OCI-LY7 (cell line): ENCODE measurements around the gene TAF4. TPM values are rescaled to one million over a fixed set of nuclear protein-coding genes. Genes with fewer than 3 reads are reported as not detected.

ENCODE experiments used
- BruUV-seq: library from RNA; stranded (reverse); fragments of 400-500 nt; replicated peaks from 2 replicates; lab custom pipeline; 2021; lab: Mats Ljungman, UMichigan
- CTCF ChIA-PET: fragments of 300-600 bp; sonication (Branson Sonifier 250); formaldehyde crosslinking; loops from one replicate; lab custom pipeline; 2022; ENCODE audit warnings: antibody characterized with exemption; ENCODE audit not compliant: unreplicated experiment; lab: Charles Lee
- POLR2A ChIA-PET: fragments of 300-600 bp; sonication (Branson Sonifier 250); formaldehyde crosslinking; loops from one replicate; lab custom pipeline; 2022; ENCODE audit warnings: antibody characterized with exemption; lab: Charles Lee
- DNase-seq: peaks from one replicate; pipeline ENCODE4 v3.0.0-alpha.2; 2015; ENCODE audit warnings: low spot score
- H2AFZ ChIP-seq: fragments of 200-600 bp; sonication (generic), shearing (Covaris generic); 2 replicates; pipeline ENCODE4 v1.6.1; 2014; ENCODE audit warnings: mild to moderate bottlenecking, antibody characterized with exemption, low read length, moderate library complexity
- H3K27ac ChIP-seq: fragments of 200-600 bp; sonication (generic); 2 replicates; pipeline ENCODE4 v1.5.1; 2014; ENCODE audit warnings: mixed run types, low read depth, mild to moderate bottlenecking, moderate library complexity, low read length, inconsistent platforms; ENCODE audit not compliant: poor library complexity, severe bottlenecking
- H3K36me3 ChIP-seq: fragments of 200-600 bp; sonication (generic); 2 replicates; pipeline ENCODE4 v1.6.1; 2014; ENCODE audit warnings: mild to moderate bottlenecking, antibody characterized with exemption, low read length, moderate library complexity, mixed read lengths; ENCODE audit not compliant: insufficient read depth
- H3K4me1 ChIP-seq: fragments of 200-600 bp; sonication (generic); 2 replicates; pipeline ENCODE4 v1.5.1; 2014; ENCODE audit warnings: mild to moderate bottlenecking, low read length; ENCODE audit not compliant: insufficient read depth, poor library complexity, severe bottlenecking
- H3K4me2 ChIP-seq: fragments of 200-600 bp; sonication (generic); 2 replicates; pipeline ENCODE4 v1.6.1; 2014; ENCODE audit warnings: mild to moderate bottlenecking, low read length
- H3K4me3 ChIP-seq: fragments of 200-600 bp; sonication (generic); 2 replicates; pipeline ENCODE4 v1.5.1; 2014; ENCODE audit warnings: mild to moderate bottlenecking, low read depth, low read length; ENCODE audit not compliant: poor library complexity, severe bottlenecking
- H3K79me2 ChIP-seq: fragments of 200-600 bp; sonication (generic); 2 replicates; pipeline ENCODE4 v1.6.1; 2016; ENCODE audit warnings: low read depth, mild to moderate bottlenecking, low read length, moderate library complexity, mixed read lengths; ENCODE audit not compliant: insufficient read depth
- H3K9me2 ChIP-seq: fragments of 200-600 bp; sonication (generic); 2 replicates; pipeline ENCODE4 v1.6.1; 2016; ENCODE audit warnings: mild to moderate bottlenecking, low read length, mixed read lengths; ENCODE audit not compliant: insufficient read depth
- H3K9me3 ChIP-seq: fragments of 200-600 bp; sonication (generic); 2 replicates; pipeline ENCODE4 v1.6.1; 2014; ENCODE audit warnings: mild to moderate bottlenecking, mixed run types, low read length, mixed read lengths
- H4K20me1 ChIP-seq: fragments of 200-600 bp; sonication (generic); 2 replicates; pipeline ENCODE4 v1.6.1; 2014; ENCODE audit warnings: mild to moderate bottlenecking, antibody characterized with exemption, low read length, moderate library complexity, mixed read lengths; ENCODE audit not compliant: insufficient read depth
- EZH2phosphoT487 ChIP-seq: fragments of 200-600 bp; sonication (generic); IDR thresholded peaks from 2 replicates; pipeline ENCODE4 v1.6.1; 2018; ENCODE audit warnings: low read depth, borderline replicate concordance, mild to moderate bottlenecking, mixed run types, antibody characterized with exemption, low read length, moderate library complexity, mixed read lengths
- intact Hi-C: fragments of 100-400 bp; cut with micrococcal nuclease; formaldehyde crosslinking; loops from one replicate; pipeline ENCODE4 v1.10.0; 2022; ENCODE audit not compliant: unreplicated experiment
- total RNA-seq, 2 experiments: library from RNA; depleted of rRNA in 1 of 2; stranded (reverse); fragments of >200 nt in 1 of 2; shearing (Covaris generic) in 1 of 2; gene quantifications; 2 replicates each; pipeline ENCODE4 v1.2.3, GENCODE V29; 2014 to 2022
- TF ChIP-seq, protein P1 (sequence below): fragments of 200-600 bp; sonication (generic); conservative IDR thresholded peaks from 2 replicates; pipeline ENCODE4 v1.5.1; 2014; ENCODE audit warnings: mild to moderate bottlenecking, antibody characterized with exemption, low read length, moderate library complexity, mixed read lengths

TAF4 gene
- total RNA-seq, 2 experiments from 2014 or later, result 11.2 to 38.9 TPM

- intact Hi-C loops, result no loop called here
- POLR2A ChIA-PET, result no interaction called here
These were observed 41.7 kb downstream of the TAF4 start for GRCh38 chr20:62023935-62024334.

DNA sequence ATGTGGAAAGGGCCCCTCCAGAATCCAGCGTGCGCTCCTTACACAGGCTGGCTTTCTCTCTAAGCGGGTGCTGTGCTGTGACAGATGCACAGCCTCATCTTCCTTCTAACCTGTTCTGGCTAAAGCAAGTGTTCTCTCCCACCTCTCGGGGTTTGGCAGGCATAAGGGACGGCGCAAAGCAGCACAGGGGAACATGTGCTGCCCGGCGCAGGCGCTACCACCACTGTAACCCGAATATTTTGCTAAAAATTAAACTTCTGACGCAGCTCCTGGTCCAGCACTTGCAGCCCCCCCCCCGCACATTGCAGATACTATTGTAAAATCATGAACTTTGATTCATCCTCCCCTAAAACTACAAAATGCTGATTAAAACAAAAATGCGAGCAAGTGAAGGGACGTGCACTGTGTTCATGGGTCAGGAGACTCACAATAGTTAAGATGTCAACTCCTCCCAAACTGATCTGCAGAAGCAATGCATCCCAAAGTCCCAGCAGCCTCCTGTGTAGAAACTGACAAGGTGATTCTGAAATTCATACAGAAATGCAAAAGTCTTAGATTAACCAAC, 43.0 kb downstream of the TAF4 start:
- peaks cover 18% of the 10 kb centered on the region for H3K36me3 ChIP-seq
- H3K4me2 ChIP-seq, result no peak overlapping the region
- TF ChIP-seq, protein P1, sequence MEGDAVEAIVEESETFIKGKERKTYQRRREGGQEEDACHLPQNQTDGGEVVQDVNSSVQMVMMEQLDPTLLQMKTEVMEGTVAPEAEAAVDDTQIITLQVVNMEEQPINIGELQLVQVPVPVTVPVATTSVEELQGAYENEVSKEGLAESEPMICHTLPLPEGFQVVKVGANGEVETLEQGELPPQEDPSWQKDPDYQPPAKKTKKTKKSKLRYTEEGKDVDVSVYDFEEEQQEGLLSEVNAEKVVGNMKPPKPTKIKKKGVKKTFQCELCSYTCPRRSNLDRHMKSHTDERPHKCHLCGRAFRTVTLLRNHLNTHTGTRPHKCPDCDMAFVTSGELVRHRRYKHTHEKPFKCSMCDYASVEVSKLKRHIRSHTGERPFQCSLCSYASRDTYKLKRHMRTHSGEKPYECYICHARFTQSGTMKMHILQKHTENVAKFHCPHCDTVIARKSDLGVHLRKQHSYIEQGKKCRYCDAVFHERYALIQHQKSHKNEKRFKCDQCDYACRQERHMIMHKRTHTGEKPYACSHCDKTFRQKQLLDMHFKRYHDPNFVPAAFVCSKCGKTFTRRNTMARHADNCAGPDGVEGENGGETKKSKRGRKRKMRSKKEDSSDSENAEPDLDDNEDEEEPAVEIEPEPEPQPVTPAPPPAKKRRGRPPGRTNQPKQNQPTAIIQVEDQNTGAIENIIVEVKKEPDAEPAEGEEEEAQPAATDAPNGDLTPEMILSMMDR, result no peak
- TF ChIP-seq EZH2phosphoT487, result no peak
- no TSS peak for BruUV-seq
- no peak overlapping the region for H2AFZ ChIP-seq
- no peak overlapping the region for H3K4me3 ChIP-seq
- no peaks in the 10 kb centered on the region for H3K4me1 ChIP-seq
- DNase-seq, result no peak
- intact Hi-C loops, result no loop called here
- ChIA-PET POLR2A (no interaction called here), CTCF (no interaction called here)
- no peaks in the 10 kb centered on the region; the same call in 1 of the 2 replicates for H4K20me1 ChIP-seq
- H3K9me2 ChIP-seq, result no peaks in the 10 kb centered on the region
- H3K79me2 ChIP-seq, result peaks cover 51% of the 10 kb centered on the region
- H3K27ac ChIP-seq, result no peak overlapping the region
- H3K9me3 ChIP-seq, result no peaks in the 10 kb centered on the region

More at GRCh38 chr20:62023935-62024334, 41.7 kb downstream of the TAF4 start:
- no peak for TF ChIP-seq EZH2phosphoT487
- TF ChIP-seq, protein P1, result no peak
- no peaks in the 10 kb centered on the region for H3K9me2 ChIP-seq
- H4K20me1 ChIP-seq, result no peaks in the 10 kb centered on the region; the same call in 1 of the 2 replicates
- H3K79me2 ChIP-seq, result peaks cover 59% of the 10 kb centered on the region
- H2AFZ ChIP-seq, result no peak overlapping the region
- H3K4me3 ChIP-seq, result no peak overlapping the region
- CTCF ChIA-PET, result no interaction called here
- BruUV-seq, result no TSS peak
- H3K27ac ChIP-seq, result no peak overlapping the region
- no peak for DNase-seq
- no peak overlapping the region for H3K4me2 ChIP-seq
- no peaks in the 10 kb centered on the region for H3K4me1 ChIP-seq
- no peaks in the 10 kb centered on the region for H3K9me3 ChIP-seq
- peaks cover 18% of the 10 kb centered on the region for H3K36me3 ChIP-seq

- CTCF ChIA-PET, result no interaction called here
These were observed 43.8 kb downstream of the TAF4 start for GRCh38 chr20:62021793-62022385.

More at GRCh38 chr20:62021793-62022385, 43.8 kb downstream of the TAF4 start:
- Histone ChIP-seq H3K4me2 (no peak overlapping the region), H3K4me1 (no peaks in the 10 kb centered on the region), H4K20me1 (no peaks in the 10 kb centered on the region; the same call in 1 of the 2 replicates), H3K27ac (no peak overlapping the region), H3K79me2 (peaks cover 48% of the 10 kb centered on the region), H2AFZ (no peak overlapping the region), H3K36me3 (peaks cover 17% of the 10 kb centered on the region), H3K9me3 (no peaks in the 10 kb centered on the region), H3K9me2 (no peaks in the 10 kb centered on the region), H3K4me3 (no peak overlapping the region)
- no TSS peak for BruUV-seq
- POLR2A ChIA-PET, result no interaction called here
- no peak for TF ChIP-seq EZH2phosphoT487
- TF ChIP-seq, protein P1, result no peak
- DNase-seq, result no peak
- intact Hi-C loops, result no loop called here
